SK-N-SH treated with all-trans-retinoic acid at 6 μM for 48 hours (cell line): ENCODE measurements around the gene GXYLT2.

ENCODE experiments used
- ATAC-seq: fragments of 200-7000 bp; cut with Tn5 transposase; 3 replicates; pipeline ENCODE4 v1.9.1; 2020; ENCODE audit warnings: mild to moderate bottlenecking, moderate library complexity
- ARNTL ChIP-seq: fragments of 450-650 bp; formaldehyde crosslinking; IDR thresholded peaks from 2 replicates; pipeline ENCODE4 v1.5.0; 2020; ENCODE audit warnings: low read depth, mild to moderate bottlenecking, moderate library complexity, borderline replicate concordance
- BACH2 ChIP-seq: fragments of 250-450 bp; sonication (Bioruptor Pico); IDR thresholded peaks from 2 replicates; pipeline ENCODE4 v1.9.0; 2021; ENCODE audit warnings: mild to moderate bottlenecking, borderline replicate concordance
- CREB5 ChIP-seq: fragments of 250-450 bp; sonication (Bioruptor Pico); IDR thresholded peaks from 2 replicates; pipeline ENCODE4 v1.5.1; 2020; ENCODE audit warnings: low read depth, mild to moderate bottlenecking, moderate library complexity
- CSDC2 ChIP-seq: fragments of 250-450 bp; sonication (Bioruptor Pico); IDR thresholded peaks from 2 replicates; pipeline ENCODE4 v1.5.0; 2020; ENCODE audit warnings: mild to moderate bottlenecking, moderate library complexity
- CSRNP3 ChIP-seq: fragments of 250-450 bp; sonication (Bioruptor Pico); IDR thresholded peaks from 2 replicates; pipeline ENCODE4 v1.5.1; 2021; ENCODE audit warnings: mild to moderate bottlenecking, moderate library complexity
- ESRRG ChIP-seq: fragments of 250-450 bp; sonication (Bioruptor Pico); IDR thresholded peaks from 2 replicates; pipeline ENCODE4 v1.6.1; 2021; ENCODE audit warnings: mild to moderate bottlenecking
- GLIS3 ChIP-seq: fragments of 250-450 bp; sonication (Bioruptor Pico); IDR thresholded peaks from 2 replicates; pipeline ENCODE4 v1.5.0; 2020; ENCODE audit warnings: mild to moderate bottlenecking, moderate library complexity
- ISL1 ChIP-seq: fragments of 250-450 bp; sonication (Bioruptor Pico); IDR thresholded peaks from 2 replicates; pipeline ENCODE4 v2.1.2; 2022; ENCODE audit warnings: mild to moderate bottlenecking, moderate library complexity
- OSR1 ChIP-seq: fragments of 250-450 bp; sonication (Bioruptor Pico); IDR thresholded peaks from 2 replicates; pipeline ENCODE4 v1.8.0; 2022; ENCODE audit warnings: moderate library complexity, mild to moderate bottlenecking, inconsistent platforms
- PATZ1 ChIP-seq: fragments of 250-450 bp; sonication (Bioruptor Pico); IDR thresholded peaks from 2 replicates; pipeline ENCODE4 v1.8.0; 2020; ENCODE audit warnings: mild to moderate bottlenecking, moderate library complexity, borderline replicate concordance
- POU6F1 ChIP-seq: fragments of 250-450 bp; sonication (Bioruptor Pico); IDR thresholded peaks from 2 replicates; pipeline ENCODE4 v1.8.0; 2021; ENCODE audit warnings: low read depth, mild to moderate bottlenecking, moderate library complexity, borderline replicate concordance
- PPARA ChIP-seq: fragments of 250-450 bp; sonication (Bioruptor Pico); IDR thresholded peaks from 2 replicates; pipeline ENCODE4 v1.5.0; 2020; ENCODE audit warnings: mild to moderate bottlenecking, borderline replicate concordance
- RARB ChIP-seq: fragments of 250-450 bp; sonication (Bioruptor Pico); IDR thresholded peaks from 2 replicates; pipeline ENCODE4 v1.8.0; 2021; ENCODE audit warnings: mild to moderate bottlenecking, moderate library complexity
- SNAI2 ChIP-seq: fragments of 250-450 bp; sonication (Bioruptor Pico); IDR thresholded peaks from 2 replicates; pipeline ENCODE4 v1.5.0; 2020; ENCODE audit warnings: mild to moderate bottlenecking, moderate library complexity
- TCF4 ChIP-seq: fragments of 250-450 bp; sonication (Bioruptor Pico); IDR thresholded peaks from 2 replicates; pipeline ENCODE4 v1.8.0; 2021; ENCODE audit warnings: mild to moderate bottlenecking, moderate library complexity, borderline replicate concordance
- TOX ChIP-seq: fragments of 250-450 bp; sonication (Bioruptor Pico); IDR thresholded peaks from 2 replicates; pipeline ENCODE4 v1.8.0; 2021; ENCODE audit warnings: mild to moderate bottlenecking, moderate library complexity, borderline replicate concordance
- TSHZ2 ChIP-seq: fragments of 250-450 bp; sonication (Bioruptor Pico); IDR thresholded peaks from 2 replicates; pipeline ENCODE4 v1.5.0; 2020; ENCODE audit warnings: mild to moderate bottlenecking, moderate library complexity
- ZC3H10 ChIP-seq: fragments of 250-450 bp; sonication (Bioruptor Pico); IDR thresholded peaks from 2 replicates; pipeline ENCODE4 v1.5.1; 2021; ENCODE audit warnings: mild to moderate bottlenecking, moderate library complexity
- ZFP3 ChIP-seq: fragments of 250-450 bp; sonication (Bioruptor Pico); IDR thresholded peaks from 2 replicates; pipeline ENCODE4 v1.5.0; 2020; ENCODE audit warnings: mild to moderate bottlenecking, moderate library complexity
- ZFP30 ChIP-seq: fragments of 450-650 bp; formaldehyde crosslinking; IDR thresholded peaks from 2 replicates; pipeline ENCODE4 v1.5.0; 2022; ENCODE audit warnings: mild to moderate bottlenecking, moderate library complexity
- ZNF565 ChIP-seq: fragments of 450-650 bp; formaldehyde crosslinking; conservative IDR thresholded peaks from 2 replicates; pipeline ENCODE4 v1.5.0; 2020; ENCODE audit warnings: low read depth, mild to moderate bottlenecking, moderate library complexity
- ZNF70 ChIP-seq: fragments of 450-650 bp; formaldehyde crosslinking; IDR thresholded peaks from 2 replicates; pipeline ENCODE4 v1.5.0; 2020; ENCODE audit warnings: mild to moderate bottlenecking, moderate library complexity

The GXYLT2 gene

GRCh38 chr3:72899349-72899765 is 11.5 kb downstream of the GXYLT2 start:
- TF ChIP-seq POU6F1 (CRISPR knock-in tag) (no peak), CSRNP3 (CRISPR knock-in tag) (no peak), ZFP30 (CRISPR knock-in tag) (no peak), OSR1 (CRISPR knock-in tag) (no peak), SNAI2 (CRISPR knock-in tag) (no peak), TOX (CRISPR knock-in tag) (no peak), TSHZ2 (no peak), CSDC2 (CRISPR knock-in tag) (no peak), BACH2 (CRISPR knock-in tag) (no peak), CREB5 (CRISPR knock-in tag) (no peak), PATZ1 (CRISPR knock-in tag) (no peak), ESRRG (CRISPR knock-in tag) (no peak), RARB (CRISPR knock-in tag) (no peak), ZFP3 (CRISPR knock-in tag) (no peak), TCF4 (CRISPR knock-in tag) (no peak), ZC3H10 (CRISPR knock-in tag) (no peak), ZNF70 (CRISPR knock-in tag) (no peak), PPARA (CRISPR knock-in tag) (no peak), ISL1 (CRISPR knock-in tag) (no peak)

GRCh38 chr3:72900048-72900447 is 12.2 kb downstream of the GXYLT2 start:
- no peak for ATAC-seq

More at GRCh38 chr3:72899349-72899765, 11.5 kb downstream of the GXYLT2 start:
- ATAC-seq: no peak

More at GRCh38 chr3:72900048-72900447, 12.2 kb downstream of the GXYLT2 start:
- TF ChIP-seq ZC3H10 (CRISPR knock-in tag): no peak
- TF ChIP-seq ZNF565 (CRISPR knock-in tag): no peak
- TF ChIP-seq RARB (CRISPR knock-in tag): no peak
- TF ChIP-seq PPARA (CRISPR knock-in tag): no peak
- TF ChIP-seq ZFP30 (CRISPR knock-in tag): no peak
- TF ChIP-seq CSDC2 (CRISPR knock-in tag): no peak
- TF ChIP-seq PATZ1 (CRISPR knock-in tag): no peak
- TF ChIP-seq POU6F1 (CRISPR knock-in tag): no peak
- no peak for TF ChIP-seq GLIS3 (CRISPR knock-in tag)
- no peak for TF ChIP-seq TOX (CRISPR knock-in tag)
- no peak for TF ChIP-seq SNAI2 (CRISPR knock-in tag)
- no peak for TF ChIP-seq TCF4 (CRISPR knock-in tag)
- no peak for TF ChIP-seq ZFP3 (CRISPR knock-in tag)
- TF ChIP-seq ESRRG (CRISPR knock-in tag): no peak
- no peak for TF ChIP-seq ARNTL (CRISPR knock-in tag)
- no peak for TF ChIP-seq CREB5 (CRISPR knock-in tag)
